Activated CD8-positive, alpha-beta memory T cell treated with anti-CD3 and anti-CD28 coated beads, Interleukin-2, amount 10 ng/mL, durations not matched to agents 7 days and 5 days (primary cell): ENCODE measurements around the gene ARID2. TPM values are rescaled to one million over a fixed set of nuclear protein-coding genes. Genes with fewer than 3 reads are reported as not detected.
A peak's percentile ranks its signal among the peaks of the same experiment; 100 is the strongest.

Experiments
- ATAC-seq: fragments of 150-1000 bp; cut with Tn5 transposase; one replicate; pipeline ENCODE4 v1.10.0; 2021; ENCODE audit warnings: moderate library complexity
- CTCF ChIA-PET: fragments of 350-600 bp; sonication (Branson Sonifier 250); formaldehyde crosslinking; loops from one replicate; lab custom pipeline; 2021; ENCODE audit warnings: antibody characterized with exemption; lab: Charles Lee
- DNase-seq: peaks from one replicate; pipeline ENCODE4 v3.0.0-alpha.2; 2020
- H3K27ac Mint-ChIP-seq: one replicate; pipeline ENCODE4 v1.8.0; 2021; ENCODE audit warnings: mild to moderate bottlenecking, mixed read lengths
- H3K27me3 Mint-ChIP-seq: one replicate; pipeline ENCODE4 v1.8.0; 2021; ENCODE audit warnings: mixed read lengths
- H3K36me3 Mint-ChIP-seq: one replicate; pipeline ENCODE4 v1.8.0; 2021; ENCODE audit warnings: mild to moderate bottlenecking, mixed read lengths
- H3K4me1 Mint-ChIP-seq: one replicate; pipeline ENCODE4 v1.8.0; 2021; ENCODE audit warnings: mixed read lengths
- H3K4me3 Mint-ChIP-seq: one replicate; pipeline ENCODE4 v1.8.0; 2021; ENCODE audit warnings: mild to moderate bottlenecking, moderate library complexity, mixed read lengths
- H3K9me3 Mint-ChIP-seq: one replicate; pipeline ENCODE4 v1.8.0; 2022; ENCODE audit warnings: low read depth, mixed read lengths
- total RNA-seq, 2 experiments: library from RNA; stranded (reverse); gene quantifications; one replicate each; pipeline ENCODE4 v1.2.3, GENCODE V29; 2021

ARID2 gene
- total RNA-seq, result 10 to 100 TPM; 38.3 to 49.6 TPM

GRCh38 chr12:45729233-45730083 is at the start of gene ARID2:
ARID2 (plus strand) TSS chr12:45729706; CDS start chr12:45729837, 131 bp downstream.
- peak within 1 kb of the TSS; percentile 95 for H3K4me3 Mint-ChIP-seq
- H3K9me3 Mint-ChIP-seq, result no peaks in the 10 kb centered on the region
- CTCF ChIA-PET, result interaction anchor here (0.7 to 6.0 kb wide), 12 partner anchors 12 to 514 kb away, joined by 3 to 70 read pairs (median 4); partner anchors contain the start of gene ANO6
- ATAC-seq, result peak; percentile 30
- peaks cover 29% of the 10 kb centered on the region for H3K36me3 Mint-ChIP-seq
- H3K27me3 Mint-ChIP-seq, result no peaks in the 10 kb centered on the region
- H3K27ac Mint-ChIP-seq, result peak within 1 kb of the TSS; percentile 100
- peak; percentile 76 for DNase-seq
- H3K4me1 Mint-ChIP-seq, result peaks cover 20% of the 10 kb centered on the region

DNA sequence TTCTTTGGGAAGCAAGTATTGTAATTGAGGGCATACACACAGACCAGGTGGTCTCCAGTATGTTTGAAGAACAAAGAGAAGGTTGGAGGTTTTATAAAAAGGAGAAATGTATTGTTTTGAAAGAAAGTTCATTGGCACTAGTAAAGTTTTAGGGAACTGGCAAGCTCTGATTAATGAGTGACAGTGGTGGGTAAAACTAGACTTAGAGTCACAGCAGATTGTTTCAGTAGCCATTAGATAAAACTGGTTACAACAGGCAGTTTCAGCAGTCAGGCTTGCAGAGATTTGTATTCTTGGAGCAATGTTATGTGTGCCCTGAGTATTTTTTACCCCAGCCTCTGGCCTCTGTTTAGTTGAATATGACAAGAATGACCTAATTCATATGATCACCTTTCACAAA is 49.1 kb upstream of the ARID2 start:
- Mint-ChIP-seq H3K9me3 (no peaks in the 10 kb centered on the region), H3K4me1 (peaks cover 5% of the 10 kb centered on the region), H3K4me3 (no peak overlapping the region), H3K27me3 (peaks cover 2% of the 10 kb centered on the region), H3K36me3 (no peaks in the 10 kb centered on the region), H3K27ac (no peak overlapping the region)
- CTCF ChIA-PET, result interaction anchor here (1.1 kb wide), 1 partner anchor 46 kb away, joined by 3 read pairs; no protein-coding TSS in a partner anchor
- ATAC-seq, result no peak
- DNase-seq, result no peak

GRCh38 chr12:45681465-45681864 is 48.0 kb upstream of the ARID2 start:
- CTCF ChIA-PET, result interaction anchor here (1.2 kb wide), 1 partner anchor 64 kb away, joined by 3 read pairs; no protein-coding TSS in a partner anchor

GRCh38 chr12:45685680-45686079 is 43.8 kb upstream of the ARID2 start:
- no peak overlapping the region for H3K27ac Mint-ChIP-seq
- DNase-seq (no peak), ATAC-seq (peak; percentile 30)
- H3K9me3 Mint-ChIP-seq, result no peaks in the 10 kb centered on the region
- H3K4me3 Mint-ChIP-seq, result no peak overlapping the region
- peaks cover 8% of the 10 kb centered on the region for H3K27me3 Mint-ChIP-seq
- H3K4me1 Mint-ChIP-seq, result peaks cover 24% of the 10 kb centered on the region
- H3K36me3 Mint-ChIP-seq, result peaks cover 1% of the 10 kb centered on the region
- CTCF ChIA-PET, result interaction anchor here (0.6 to 1.8 kb wide), 5 partner anchors 10 to 130 kb away, joined by 3 to 5 read pairs (median 4); no protein-coding TSS in a partner anchor

More at GRCh38 chr12:45681465-45681864, 48.0 kb upstream of the ARID2 start:
- no peaks in the 10 kb centered on the region for H3K9me3 Mint-ChIP-seq
- peaks cover 2% of the 10 kb centered on the region for H3K27me3 Mint-ChIP-seq
- ATAC-seq, result no peak
- no peak for DNase-seq
- no peaks in the 10 kb centered on the region for H3K36me3 Mint-ChIP-seq
- H3K4me3 Mint-ChIP-seq, result no peak overlapping the region
- H3K27ac Mint-ChIP-seq, result no peak overlapping the region
- H3K4me1 Mint-ChIP-seq, result peaks cover 16% of the 10 kb centered on the region

DNA sequence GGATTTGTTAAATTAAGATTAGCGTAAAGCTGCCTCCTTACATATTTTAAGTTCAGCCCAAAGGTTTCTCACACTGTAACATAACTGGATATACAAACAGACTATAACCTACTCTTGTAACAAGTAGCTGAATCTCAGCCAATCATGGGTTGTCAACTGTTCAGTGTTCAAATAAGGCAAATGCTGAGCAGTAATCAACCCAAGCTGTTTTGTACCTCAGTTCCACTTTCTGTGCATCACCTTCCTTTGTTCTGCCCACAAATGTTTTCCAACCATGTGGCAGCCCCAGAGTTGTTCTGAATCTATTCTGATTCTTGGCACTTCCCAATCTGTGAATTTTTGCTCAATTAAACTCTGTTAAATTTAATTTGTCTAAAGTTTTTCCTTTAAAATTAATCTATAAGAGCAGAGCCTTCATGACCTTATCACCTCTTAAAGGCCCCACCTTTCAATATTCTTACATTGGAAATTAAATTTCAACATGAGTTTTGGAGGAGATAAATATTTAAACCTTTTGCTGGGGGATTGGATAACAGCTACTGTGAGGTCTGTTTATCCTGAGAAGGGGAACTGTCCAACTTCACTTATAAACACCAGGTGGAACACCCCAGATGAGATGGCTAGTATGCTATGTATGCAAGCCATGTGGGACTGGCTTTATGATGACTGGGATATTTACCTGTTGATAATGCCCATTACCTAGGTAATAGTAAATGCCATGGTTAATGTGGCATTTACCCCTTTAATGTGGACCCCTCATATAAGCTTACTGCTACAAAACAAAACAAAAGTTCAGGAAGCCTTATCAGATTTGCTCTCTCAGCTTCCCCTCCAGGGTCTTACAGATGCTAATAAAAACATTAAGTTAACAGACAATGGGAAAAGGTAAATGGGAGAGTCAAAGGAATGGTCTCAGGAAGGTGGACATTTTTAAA is 42.2 kb upstream of the ARID2 start:
- H3K9me3 Mint-ChIP-seq, result no peaks in the 10 kb centered on the region
- no peak overlapping the region for H3K4me3 Mint-ChIP-seq
- peaks cover 1% of the 10 kb centered on the region for H3K36me3 Mint-ChIP-seq
- H3K27me3 Mint-ChIP-seq, result peaks cover 6% of the 10 kb centered on the region
- H3K27ac Mint-ChIP-seq, result no peak overlapping the region
- DNase-seq, result no peak
- H3K4me1 Mint-ChIP-seq, result peaks cover 24% of the 10 kb centered on the region
- no peak for ATAC-seq
- CTCF ChIA-PET, result interaction anchor here (1.6 kb wide), 1 partner anchor 36 kb away, joined by 4 read pairs; no protein-coding TSS in a partner anchor

- CTCF ChIA-PET, result no interaction called here
- Mint-ChIP-seq H3K4me1 (peaks cover 24% of the 10 kb centered on the region), H3K27ac (no peak overlapping the region), H3K4me3 (no peak overlapping the region), H3K27me3 (peaks cover 6% of the 10 kb centered on the region), H3K36me3 (peaks cover 1% of the 10 kb centered on the region), H3K9me3 (no peaks in the 10 kb centered on the region)
- DNase-seq (no peak), ATAC-seq (no peak)
These were observed 41.3 kb upstream of the ARID2 start for GRCh38 chr12:45688183-45688582.

DNA sequence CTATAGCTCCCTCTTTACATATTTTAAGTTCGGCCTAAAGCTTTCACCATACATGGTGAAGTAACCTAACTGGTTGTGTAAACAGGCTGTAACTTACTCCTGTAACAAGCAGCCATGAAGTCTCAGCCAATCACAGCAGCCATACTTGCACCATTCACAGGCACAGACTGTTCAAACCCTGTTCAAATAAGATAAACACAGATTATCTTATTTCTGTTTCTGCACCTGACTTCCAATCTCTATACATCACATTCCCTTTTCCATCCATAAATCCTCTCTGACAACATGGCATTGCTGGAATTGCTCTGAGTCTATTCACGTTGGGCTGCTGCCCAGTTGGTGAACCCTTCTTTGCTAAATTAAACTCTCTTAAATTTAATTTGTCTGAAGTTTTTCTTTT is 34.5 kb upstream of the ARID2 start:
- Mint-ChIP-seq H3K9me3 (no peaks in the 10 kb centered on the region), H3K27me3 (peaks cover 2% of the 10 kb centered on the region), H3K4me3 (no peak overlapping the region), H3K4me1 (peaks cover 5% of the 10 kb centered on the region), H3K27ac (no peak overlapping the region), H3K36me3 (peaks cover 3% of the 10 kb centered on the region)
- DNase-seq, result no peak
- ATAC-seq, result no peak
- CTCF ChIA-PET, result no interaction called here

- DNase-seq, result no peak
- ATAC-seq, result no peak
- H3K4me3 Mint-ChIP-seq, result no peak overlapping the region
- CTCF ChIA-PET, result no interaction called here
- peaks cover 5% of the 10 kb centered on the region for H3K4me1 Mint-ChIP-seq
- peaks cover 3% of the 10 kb centered on the region for H3K36me3 Mint-ChIP-seq
- H3K9me3 Mint-ChIP-seq, result no peaks in the 10 kb centered on the region
- H3K27ac Mint-ChIP-seq, result no peak overlapping the region
- H3K27me3 Mint-ChIP-seq, result no peaks in the 10 kb centered on the region
These were observed 33.9 kb upstream of the ARID2 start for GRCh38 chr12:45695606-45696005.

- Mint-ChIP-seq H3K4me3 (no peak overlapping the region), H3K36me3 (peaks cover 3% of the 10 kb centered on the region), H3K4me1 (peaks cover 5% of the 10 kb centered on the region), H3K27me3 (no peaks in the 10 kb centered on the region), H3K27ac (no peak overlapping the region), H3K9me3 (no peaks in the 10 kb centered on the region)
- CTCF ChIA-PET, result no interaction called here
- no peak for ATAC-seq
- DNase-seq, result no peak
These were observed 33.5 kb upstream of the ARID2 start for GRCh38 chr12:45696049-45696448.

DNA sequence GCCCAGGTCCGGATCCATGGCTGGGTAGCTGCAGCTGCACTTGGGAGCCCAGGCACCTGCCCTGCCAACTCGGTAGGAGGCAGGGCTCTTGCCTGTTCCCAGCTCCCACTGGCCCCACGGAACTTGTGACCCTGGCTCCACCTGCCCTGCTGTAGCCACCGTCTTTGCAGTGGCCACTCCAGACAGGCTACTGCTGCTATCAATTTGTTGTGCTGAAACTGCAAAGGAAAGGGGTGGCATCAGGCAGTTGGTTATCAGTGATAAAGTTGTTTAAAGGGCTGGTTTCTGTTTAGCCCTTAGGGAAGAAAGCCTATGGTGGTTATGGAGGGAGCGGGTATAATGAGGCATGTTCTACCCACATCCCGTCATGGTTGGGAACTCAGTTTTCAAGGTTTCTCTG is 32.1 kb upstream of the ARID2 start:
- Mint-ChIP-seq H3K9me3 (peaks cover 3% of the 10 kb centered on the region), H3K27ac (no peak overlapping the region), H3K4me3 (no peak overlapping the region), H3K4me1 (peaks cover 5% of the 10 kb centered on the region), H3K27me3 (no peaks in the 10 kb centered on the region), H3K36me3 (peaks cover 6% of the 10 kb centered on the region)
- CTCF ChIA-PET, result no interaction called here
- ATAC-seq (no peak), DNase-seq (no peak)

DNA sequence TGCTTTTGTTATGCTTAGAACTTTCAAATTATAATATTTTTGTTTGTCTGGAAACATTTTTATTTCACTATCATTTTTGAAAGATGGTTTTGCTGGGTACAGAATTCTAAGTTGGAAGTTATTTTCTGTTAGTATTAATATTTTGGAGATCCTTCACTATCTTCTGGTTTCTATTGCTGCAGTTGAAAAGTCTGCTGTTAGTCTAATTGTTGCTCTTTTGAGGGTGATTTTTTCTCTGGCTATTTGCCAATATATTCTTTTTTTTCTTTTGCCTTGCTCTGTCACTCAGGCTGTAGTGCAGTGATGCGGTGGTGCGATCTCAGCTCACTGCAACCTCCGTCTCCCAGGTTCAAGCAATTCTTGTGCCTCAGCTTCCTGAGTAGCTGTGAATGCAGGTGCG is 28.2 kb upstream of the ARID2 start:
- CTCF ChIA-PET, result no interaction called here
- ATAC-seq, result no peak
- H3K36me3 Mint-ChIP-seq, result peaks cover 12% of the 10 kb centered on the region

GRCh38 chr12:45703942-45704341 is 25.6 kb upstream of the ARID2 start:
- H3K27ac Mint-ChIP-seq, result no peak overlapping the region
- CTCF ChIA-PET, result interaction anchor here (1.6 kb wide), 1 partner anchor 22 kb away, joined by 4 read pairs; no protein-coding TSS in a partner anchor
- H3K4me3 Mint-ChIP-seq, result no peak overlapping the region
- H3K36me3 Mint-ChIP-seq, result peaks cover 11% of the 10 kb centered on the region
- no peaks in the 10 kb centered on the region for H3K4me1 Mint-ChIP-seq
- H3K27me3 Mint-ChIP-seq, result no peaks in the 10 kb centered on the region
- DNase-seq (no peak), ATAC-seq (no peak)
- peaks cover 3% of the 10 kb centered on the region for H3K9me3 Mint-ChIP-seq

More for the DNA sequence above, 28.2 kb upstream of the ARID2 start:
- Mint-ChIP-seq H3K4me1 (peaks cover 5% of the 10 kb centered on the region), H3K27ac (no peak overlapping the region), H3K4me3 (no peak overlapping the region), H3K9me3 (peaks cover 3% of the 10 kb centered on the region), H3K27me3 (no peaks in the 10 kb centered on the region)
- DNase-seq, result no peak

GRCh38 chr12:45704968-45705367 is 24.5 kb upstream of the ARID2 start:
- H3K27ac Mint-ChIP-seq, result no peak overlapping the region
- CTCF ChIA-PET, result no interaction called here
- no peak overlapping the region for H3K4me3 Mint-ChIP-seq
- peaks cover 11% of the 10 kb centered on the region for H3K36me3 Mint-ChIP-seq
- H3K9me3 Mint-ChIP-seq, result peaks cover 3% of the 10 kb centered on the region
- no peak for ATAC-seq
- no peak for DNase-seq
- no peaks in the 10 kb centered on the region for H3K27me3 Mint-ChIP-seq
- no peaks in the 10 kb centered on the region for H3K4me1 Mint-ChIP-seq
